ENCODE measurements around the gene FGF12. TPM values are rescaled to one million over a fixed set of nuclear protein-coding genes. Genes with fewer than 3 reads are reported as not detected.

The FGF12 gene
- total and polyA plus RNA-seq, 2 experiments from 2014 or later, result not detected

DNA sequence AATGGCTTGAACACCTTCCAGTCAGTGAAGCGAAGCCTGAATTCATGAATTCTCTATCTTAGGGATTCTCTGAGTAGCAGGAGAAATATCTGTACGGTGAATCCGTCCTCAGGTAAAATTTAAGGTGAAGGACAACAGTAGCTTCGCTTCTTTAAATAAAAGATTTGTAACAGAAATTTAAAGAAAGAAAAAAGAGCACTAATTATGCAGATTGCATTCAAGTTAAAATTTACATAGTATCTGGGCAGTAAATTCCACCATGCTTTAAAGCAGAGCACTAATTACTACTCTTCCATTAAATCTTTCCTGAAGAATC is 282.6 kb downstream of the FGF12 start:
- no peak overlapping the region for H3K4me3 ChIP-seq
- no peak overlapping the region for H2AFZ ChIP-seq
- no peaks in the 10 kb centered on the region; the same call in 1 of the 2 replicates for H3K4me1 ChIP-seq (ENCODE audit: insufficient read depth)
- H4K20me1 ChIP-seq (ENCODE audit: insufficient read depth), result no peaks in the 10 kb centered on the region
- H3K27me3 ChIP-seq (replicated peaks; ENCODE audit: insufficient read depth), result peaks cover 15% of the 10 kb centered on the region
- no peaks in the 10 kb centered on the region for H3K36me3 ChIP-seq (ENCODE audit: low read depth)
- no peak overlapping the region for H3K27ac ChIP-seq
- H3K9me2 ChIP-seq (ENCODE audit: insufficient read depth), result no peaks in the 10 kb centered on the region
- H3K9me3 ChIP-seq (ENCODE audit: low read depth), result no peaks in the 10 kb centered on the region
- in situ Hi-C loops (cut with MboI), result no loop called here
- H3K79me2 ChIP-seq (ENCODE audit: insufficient read depth), result no peaks in the 10 kb centered on the region
- no peaks in the 10 kb centered on the region for H3F3A ChIP-seq (ENCODE audit: insufficient read depth)
- no peak overlapping the region for H3K9ac ChIP-seq
- no peak for DNase-seq
- WGBS, 2 experiments (ENCODE audit: low coverage in 1 of 2, low lambda C conversion rate in 2 of 2, missing lambda C conversion rate in 2 of 2), result 25% methylated on average over 4 of the region's 4 CpGs
- H3K4me2 ChIP-seq (ENCODE audit: unreplicated experiment), result no peak overlapping the region
- TF ChIP-seq EZH2phosphoT487 (IDR thresholded peaks at IDR 0.05; ENCODE audit: insufficient read depth, low read depth) (no peak), EZH2 (IDR thresholded peaks at IDR 0.05; ENCODE audit: insufficient read depth, poor library complexity, severe bottlenecking) (no peak)

DNA sequence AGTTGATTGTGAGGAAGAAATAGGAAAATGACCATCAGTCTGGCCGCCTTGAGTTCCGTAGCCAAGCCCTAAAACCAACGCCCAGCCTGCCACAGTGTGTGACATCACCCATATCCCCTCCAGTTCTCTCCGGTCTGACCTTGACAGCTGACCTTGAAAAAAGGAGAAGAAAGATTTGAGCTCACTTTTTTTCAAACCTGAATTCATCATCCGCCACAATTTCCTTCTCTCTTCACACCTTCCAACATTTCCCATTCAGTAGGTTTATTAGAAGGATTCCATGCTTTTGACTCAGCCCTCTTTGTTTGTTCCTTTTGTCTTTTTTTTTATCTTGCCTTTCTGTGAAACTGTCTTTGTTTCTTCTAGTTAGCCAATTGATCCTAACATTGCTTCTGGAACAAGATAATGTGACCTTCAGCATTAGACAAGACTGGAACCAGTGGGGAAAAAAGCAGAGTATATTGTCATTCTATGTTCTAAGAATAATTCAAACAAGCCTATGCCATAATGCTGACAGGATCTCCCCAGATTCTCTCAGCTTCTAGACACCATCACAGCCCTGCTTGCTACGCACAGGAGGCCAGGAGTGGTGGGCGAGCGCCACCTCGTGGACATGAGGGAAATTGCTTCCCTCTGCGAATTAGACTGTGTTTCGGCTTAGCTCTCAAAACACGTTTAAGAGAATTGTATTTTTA is 283.1 kb downstream of the FGF12 start:
- H4K20me1 ChIP-seq (ENCODE audit: insufficient read depth), result no peaks in the 10 kb centered on the region
- no peak overlapping the region for H3K4me2 ChIP-seq (ENCODE audit: unreplicated experiment)
- no peaks in the 10 kb centered on the region for H3K79me2 ChIP-seq (ENCODE audit: insufficient read depth)
- no peak overlapping the region for H3K9ac ChIP-seq
- no peak overlapping the region for H3K4me3 ChIP-seq
- H3K27ac ChIP-seq, result no peak overlapping the region
- peaks cover 15% of the 10 kb centered on the region for H3K27me3 ChIP-seq (replicated peaks; ENCODE audit: insufficient read depth)
- DNase-seq, result peak; percentile 69
- no peaks in the 10 kb centered on the region for H3K9me3 ChIP-seq (ENCODE audit: low read depth)
- no peaks in the 10 kb centered on the region for H3F3A ChIP-seq (ENCODE audit: insufficient read depth)
- in situ Hi-C loops (cut with MboI), result no loop called here
- 17 to 19% methylated on average over 12 of the region's 12 CpGs for WGBS, 2 experiments (ENCODE audit: low coverage in 1 of 2, low lambda C conversion rate in 2 of 2, missing lambda C conversion rate in 2 of 2)
- no peak overlapping the region for H2AFZ ChIP-seq
- no peaks in the 10 kb centered on the region; the same call in 1 of the 2 replicates for H3K4me1 ChIP-seq (ENCODE audit: insufficient read depth)
- no peak for TF ChIP-seq EZH2 (IDR thresholded peaks at IDR 0.05; ENCODE audit: insufficient read depth, poor library complexity, severe bottlenecking)
- TF ChIP-seq EZH2phosphoT487 (IDR thresholded peaks at IDR 0.05; ENCODE audit: insufficient read depth, low read depth), result no peak
- H3K36me3 ChIP-seq (ENCODE audit: low read depth), result no peaks in the 10 kb centered on the region
- no peaks in the 10 kb centered on the region for H3K9me2 ChIP-seq (ENCODE audit: insufficient read depth)

DNA sequence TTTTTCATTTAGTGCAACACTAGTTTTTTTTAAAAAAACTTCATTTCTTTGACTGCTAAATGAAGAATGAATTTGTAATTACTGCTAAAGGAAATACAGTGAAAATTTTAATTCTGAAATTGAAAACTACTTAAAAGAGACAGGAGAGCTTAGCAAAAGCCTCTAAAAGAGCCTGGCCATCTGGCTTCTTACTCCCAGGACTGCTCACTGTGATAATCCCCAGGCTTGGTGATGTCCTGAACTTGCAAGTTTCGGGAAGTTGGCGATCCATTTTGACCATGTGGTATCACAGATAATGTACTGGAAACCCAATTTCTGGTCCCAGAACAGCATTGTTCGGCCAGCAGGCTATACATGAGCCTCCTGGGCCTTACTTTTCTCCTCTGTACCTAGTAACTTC is 292.1 kb downstream of the FGF12 start:
- Histone ChIP-seq H3F3A (ENCODE audit: insufficient read depth) (no peaks in the 10 kb centered on the region), H3K9ac (no peak overlapping the region), H3K36me3 (ENCODE audit: low read depth) (no peaks in the 10 kb centered on the region), H3K4me1 (ENCODE audit: insufficient read depth) (no peaks in the 10 kb centered on the region), H3K4me2 (ENCODE audit: unreplicated experiment) (no peak overlapping the region), H2AFZ (no peak overlapping the region), H3K9me2 (ENCODE audit: insufficient read depth) (no peaks in the 10 kb centered on the region), H3K4me3 (no peak overlapping the region), H3K9me3 (ENCODE audit: low read depth) (no peaks in the 10 kb centered on the region), H3K27ac (no peak overlapping the region), H3K27me3 (replicated peaks; ENCODE audit: insufficient read depth) (no peaks in the 10 kb centered on the region), H3K79me2 (ENCODE audit: insufficient read depth) (no peaks in the 10 kb centered on the region), H4K20me1 (ENCODE audit: insufficient read depth) (no peaks in the 10 kb centered on the region)
- DNase-seq, result no peak
- TF ChIP-seq EZH2phosphoT487 (IDR thresholded peaks at IDR 0.05; ENCODE audit: insufficient read depth, low read depth) (no peak), EZH2 (IDR thresholded peaks at IDR 0.05; ENCODE audit: insufficient read depth, poor library complexity, severe bottlenecking) (no peak)
- in situ Hi-C loops (cut with MboI), result no loop called here
- 14 to 27% methylated on average over 3 of the region's 3 CpGs for WGBS, 2 experiments (ENCODE audit: low coverage in 1 of 2, low lambda C conversion rate in 2 of 2, missing lambda C conversion rate in 2 of 2)

DNA sequence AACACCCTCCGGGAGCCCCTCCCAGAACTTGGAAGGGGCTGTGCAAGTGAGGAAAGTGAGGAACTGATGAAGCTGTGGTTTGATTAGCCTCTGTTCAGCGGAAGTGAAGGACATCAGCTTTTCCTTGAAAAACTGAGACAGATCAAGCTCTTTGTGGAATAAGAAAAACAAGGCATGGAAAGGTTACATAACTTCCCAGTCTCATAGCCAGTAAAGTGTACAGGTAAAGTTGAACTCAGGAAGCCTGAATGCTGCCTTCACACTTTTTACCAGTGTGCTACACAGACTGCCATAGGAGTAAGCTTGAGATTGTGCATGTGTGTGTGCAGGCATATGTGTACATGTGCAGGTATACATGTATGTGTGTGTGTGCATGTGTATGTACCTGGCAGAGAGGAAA is 293.2 kb downstream of the FGF12 start:
- H3K4me3 ChIP-seq, result no peak overlapping the region
- no peak overlapping the region for H3K9ac ChIP-seq
- no peaks in the 10 kb centered on the region for H3K9me2 ChIP-seq (ENCODE audit: insufficient read depth)
- H3K27ac ChIP-seq, result no peak overlapping the region
- no peaks in the 10 kb centered on the region for H3K79me2 ChIP-seq (ENCODE audit: insufficient read depth)
- WGBS, 2 experiments (ENCODE audit: low coverage in 1 of 2, low lambda C conversion rate in 2 of 2, missing lambda C conversion rate in 2 of 2), result 45 to 51% methylated on average over 2 of the region's 2 CpGs
- no peaks in the 10 kb centered on the region for H3K4me1 ChIP-seq (ENCODE audit: insufficient read depth)
- H2AFZ ChIP-seq, result no peak overlapping the region
- no peaks in the 10 kb centered on the region for H3K36me3 ChIP-seq (ENCODE audit: low read depth)
- no peak for DNase-seq
- no peak overlapping the region for H3K4me2 ChIP-seq (ENCODE audit: unreplicated experiment)
- H3F3A ChIP-seq (ENCODE audit: insufficient read depth), result no peaks in the 10 kb centered on the region
- no peaks in the 10 kb centered on the region for H3K27me3 ChIP-seq (replicated peaks; ENCODE audit: insufficient read depth)
- in situ Hi-C loops (cut with MboI), result no loop called here
- TF ChIP-seq EZH2 (IDR thresholded peaks at IDR 0.05; ENCODE audit: insufficient read depth, poor library complexity, severe bottlenecking) (no peak), EZH2phosphoT487 (IDR thresholded peaks at IDR 0.05; ENCODE audit: insufficient read depth, low read depth) (no peak)
- no peaks in the 10 kb centered on the region for H4K20me1 ChIP-seq (ENCODE audit: insufficient read depth)
- no peaks in the 10 kb centered on the region for H3K9me3 ChIP-seq (ENCODE audit: low read depth)
